GM12892 (cell line): ENCODE measurements around the gene HSDL2.

ENCODE experiments used
- POLR2A ChIP-seq: IDR thresholded peaks from 2 replicates; pipeline ENCODE4 v1.6.1; 2011; ENCODE audit warnings: low read depth, low read length, control low read depth
- POLR2AphosphoS5 ChIP-seq: IDR thresholded peaks from 2 replicates; pipeline ENCODE4 v1.6.1; 2011; ENCODE audit warnings: low read depth, low read length, control low read depth
- TAF1 ChIP-seq: IDR thresholded peaks from 2 replicates; pipeline ENCODE4 v1.6.1; 2011; ENCODE audit warnings: low read depth, mild to moderate bottlenecking, control low read depth, low read length, borderline replicate concordance

DNA sequence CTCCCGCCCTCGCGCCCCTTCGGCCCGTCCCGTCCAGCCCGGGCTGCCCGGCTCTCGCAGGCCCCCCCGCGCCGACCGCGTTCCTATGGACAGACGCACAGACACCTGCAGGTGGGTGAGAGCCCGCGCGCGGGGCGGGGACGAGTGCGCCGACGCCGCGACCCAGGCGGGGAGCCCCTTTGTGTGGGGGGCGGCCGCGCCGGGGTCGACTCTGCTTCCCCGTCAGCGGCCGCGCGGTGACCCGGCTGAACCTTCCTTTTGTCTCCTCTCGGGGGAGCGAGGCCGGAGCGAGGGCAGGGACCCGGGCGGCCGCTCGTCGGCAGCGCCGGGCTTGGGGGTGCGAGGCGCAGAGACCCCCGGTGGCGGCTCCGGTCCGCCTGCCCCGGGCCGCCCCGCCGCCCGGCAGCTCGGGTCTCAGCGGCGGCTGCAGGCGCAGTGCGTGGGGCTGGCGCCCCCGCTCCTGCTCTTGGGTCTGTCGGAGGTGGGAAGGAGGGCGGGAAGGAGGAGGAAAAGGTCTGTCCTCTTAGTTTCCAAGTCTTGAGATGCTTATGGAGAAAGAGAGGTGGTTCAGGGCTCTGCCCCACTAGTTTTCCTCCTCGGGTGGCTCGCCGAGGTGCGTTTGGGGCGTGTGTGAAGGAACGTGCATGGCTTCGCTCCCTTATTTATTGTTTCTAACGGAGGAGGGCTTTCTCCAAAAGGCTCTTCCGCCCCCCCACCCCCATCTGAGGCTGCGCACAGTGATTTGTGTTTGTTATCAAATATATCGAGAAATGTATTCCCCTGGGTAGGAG lies 107.3 kb downstream of the HSDL2 start:
- no peak for TF ChIP-seq POLR2A
- no peak for TF ChIP-seq TAF1
- no peak for TF ChIP-seq POLR2AphosphoS5
